K562 (cell line): ENCODE measurements around the gene BCORL1. TPM values are rescaled to one million over a fixed set of nuclear protein-coding genes. Genes with fewer than 3 reads are reported as not detected.

Source experiments
- EP400 ChIP-seq: fragments of 450-650 bp; IDR thresholded peaks from 2 replicates; pipeline ENCODE4 v1.6.1; 2017; ENCODE audit warnings: antibody characterized with exemption, mild to moderate bottlenecking, moderate library complexity
- HDAC2 ChIP-seq: fragments of 450-650 bp; IDR thresholded peaks from 2 replicates; pipeline ENCODE4 v1.6.1; 2016; ENCODE audit warnings: mild to moderate bottlenecking
- KDM4B ChIP-seq, 2 experiments: fragments of 450-650 bp in 1 of 2; sonication (generic) in 1 of 2; IDR thresholded peaks; 2 replicates each; pipeline ENCODE4 v1.6.1; 2016 to 2017; ENCODE audit warnings: borderline replicate concordance in 2 of 2, antibody characterized with exemption in 1 of 2, low read depth in 1 of 2, mild to moderate bottlenecking in 1 of 2
- KLF1 ChIP-seq: fragments of 450-650 bp; IDR thresholded peaks from 2 replicates; pipeline ENCODE4 v1.6.1; 2016; ENCODE audit warnings: missing genetic modification characterization, missing compliant biosample characterization
- NR3C1 ChIP-seq: sonication (generic); formaldehyde crosslinking; IDR thresholded peaks from 2 replicates; pipeline ENCODE4 v1.8.1; 2022; ENCODE audit warnings: missing genetic modification reagents
- PHF21A ChIP-seq: fragments of 450-650 bp; IDR thresholded peaks from 2 replicates; pipeline ENCODE4 v1.6.1; 2017; ENCODE audit warnings: low read depth, borderline replicate concordance
- SRSF7 ChIP-seq: fragments of 200-400 bp; formaldehyde crosslinking; optimal IDR thresholded peaks from 2 replicates; pipeline ENCODE3; 2017; ENCODE audit warnings: mild to moderate bottlenecking, low read depth, low read length
- ZNF274 ChIP-seq: IDR thresholded peaks from 2 replicates; pipeline ENCODE4 v1.6.1; 2011; ENCODE audit warnings: low read depth, mild to moderate bottlenecking, low read length, moderate library complexity, borderline replicate concordance
- polyA plus RNA-seq, 8 experiments: library from polyadenylated mRNA; depleted of rRNA in 4 of 8; stranded (reverse) in 5 of 8; unstranded in 3 of 8; fragments of >200 nt; fragmentation: Nextera tagmentation in 2 of 8; fragmentation: Illumina TruSeq in 1 of 8; extraction: Ambion mirVana in 2 of 8; extraction: Trizol in 1 of 8; gene quantifications; 2 replicates each; pipeline versions ENCODE4 v1.2.1 to v1.2.3, GENCODE V29; 2011 to 2014; ENCODE audit warnings: inconsistent platforms in 1 of 8, missing spikeins in 1 of 8
- total RNA-seq, 7 experiments: library from RNA; depleted of rRNA in 6 of 7; stranded (reverse); fragments of >200 nt in 6 of 7; fragmentation: Illumina TruSeq in 2 of 7; extraction: Trizol in 2 of 7; gene quantifications; 2 replicates each; pipeline versions ENCODE4 v1.2.1 to v1.2.3, GENCODE V29; 2011 to 2021; ENCODE audit warnings: low replicate concordance in 1 of 7
- TF ChIP-seq, protein P1 (sequence below), 2 experiments: fragments of 450-650 bp; formaldehyde crosslinking in 1 of 2; IDR thresholded peaks; 2 replicates each; pipeline versions ENCODE4 v1.4.0 to v1.6.1; 2014 to 2020; ENCODE audit warnings: mild to moderate bottlenecking in 2 of 2, borderline replicate concordance in 1 of 2, low read depth in 1 of 2
- TF ChIP-seq, protein P2 (sequence below): fragments of 200-800 bp; sonication (Bioruptor generic); IDR thresholded peaks from 2 replicates; pipeline ENCODE4 v1.6.1; 2017; ENCODE audit warnings: missing genetic modification characterization, missing compliant biosample characterization
- TF ChIP-seq, protein P3 (sequence below): sonication (generic); formaldehyde crosslinking; IDR thresholded peaks from 2 replicates; pipeline ENCODE4 v1.9.0; 2022; ENCODE audit warnings: mild to moderate bottlenecking, missing genetic modification reagents

Gene BCORL1
- total and polyA plus RNA-seq, 9 of the 15 experiments (the other 6 are each of a cell fraction or from before 2014, with no cell fraction given) = 0.48 to 29.6 (median 2.1) TPM

DNA sequence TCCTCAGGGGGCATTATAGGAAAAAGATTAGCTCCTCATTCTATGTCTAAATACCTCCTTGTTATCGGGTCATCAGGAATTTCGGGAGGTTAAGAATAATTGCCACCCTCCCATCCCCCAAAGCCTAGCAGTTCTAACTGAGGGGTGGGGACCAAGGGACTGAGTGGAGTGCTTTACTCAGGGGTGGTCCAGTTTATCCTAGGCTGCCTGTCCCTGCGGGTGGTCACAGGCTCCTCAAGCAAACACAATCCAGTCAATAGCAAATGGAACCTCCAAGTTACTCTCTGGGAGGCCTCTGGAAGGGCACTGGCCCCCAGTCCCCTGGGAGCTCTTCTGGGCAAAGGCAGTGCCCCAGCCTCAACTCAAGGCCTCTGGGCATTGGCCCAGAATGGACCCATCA, 121.2 kb downstream of the BCORL1 start (continued):
- TF ChIP-seq, protein P1, sequence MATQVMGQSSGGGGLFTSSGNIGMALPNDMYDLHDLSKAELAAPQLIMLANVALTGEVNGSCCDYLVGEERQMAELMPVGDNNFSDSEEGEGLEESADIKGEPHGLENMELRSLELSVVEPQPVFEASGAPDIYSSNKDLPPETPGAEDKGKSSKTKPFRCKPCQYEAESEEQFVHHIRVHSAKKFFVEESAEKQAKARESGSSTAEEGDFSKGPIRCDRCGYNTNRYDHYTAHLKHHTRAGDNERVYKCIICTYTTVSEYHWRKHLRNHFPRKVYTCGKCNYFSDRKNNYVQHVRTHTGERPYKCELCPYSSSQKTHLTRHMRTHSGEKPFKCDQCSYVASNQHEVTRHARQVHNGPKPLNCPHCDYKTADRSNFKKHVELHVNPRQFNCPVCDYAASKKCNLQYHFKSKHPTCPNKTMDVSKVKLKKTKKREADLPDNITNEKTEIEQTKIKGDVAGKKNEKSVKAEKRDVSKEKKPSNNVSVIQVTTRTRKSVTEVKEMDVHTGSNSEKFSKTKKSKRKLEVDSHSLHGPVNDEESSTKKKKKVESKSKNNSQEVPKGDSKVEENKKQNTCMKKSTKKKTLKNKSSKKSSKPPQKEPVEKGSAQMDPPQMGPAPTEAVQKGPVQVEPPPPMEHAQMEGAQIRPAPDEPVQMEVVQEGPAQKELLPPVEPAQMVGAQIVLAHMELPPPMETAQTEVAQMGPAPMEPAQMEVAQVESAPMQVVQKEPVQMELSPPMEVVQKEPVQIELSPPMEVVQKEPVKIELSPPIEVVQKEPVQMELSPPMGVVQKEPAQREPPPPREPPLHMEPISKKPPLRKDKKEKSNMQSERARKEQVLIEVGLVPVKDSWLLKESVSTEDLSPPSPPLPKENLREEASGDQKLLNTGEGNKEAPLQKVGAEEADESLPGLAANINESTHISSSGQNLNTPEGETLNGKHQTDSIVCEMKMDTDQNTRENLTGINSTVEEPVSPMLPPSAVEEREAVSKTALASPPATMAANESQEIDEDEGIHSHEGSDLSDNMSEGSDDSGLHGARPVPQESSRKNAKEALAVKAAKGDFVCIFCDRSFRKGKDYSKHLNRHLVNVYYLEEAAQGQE (IDR thresholded peaks at IDR 0.05; ENCODE audit: borderline replicate concordance) = no peak
- TF ChIP-seq, protein P1 (CRISPR knock-in tag; IDR thresholded peaks at IDR 0.05; ENCODE audit: low read depth) = no peak
- no peak for TF ChIP-seq NR3C1
- TF ChIP-seq, protein P2, sequence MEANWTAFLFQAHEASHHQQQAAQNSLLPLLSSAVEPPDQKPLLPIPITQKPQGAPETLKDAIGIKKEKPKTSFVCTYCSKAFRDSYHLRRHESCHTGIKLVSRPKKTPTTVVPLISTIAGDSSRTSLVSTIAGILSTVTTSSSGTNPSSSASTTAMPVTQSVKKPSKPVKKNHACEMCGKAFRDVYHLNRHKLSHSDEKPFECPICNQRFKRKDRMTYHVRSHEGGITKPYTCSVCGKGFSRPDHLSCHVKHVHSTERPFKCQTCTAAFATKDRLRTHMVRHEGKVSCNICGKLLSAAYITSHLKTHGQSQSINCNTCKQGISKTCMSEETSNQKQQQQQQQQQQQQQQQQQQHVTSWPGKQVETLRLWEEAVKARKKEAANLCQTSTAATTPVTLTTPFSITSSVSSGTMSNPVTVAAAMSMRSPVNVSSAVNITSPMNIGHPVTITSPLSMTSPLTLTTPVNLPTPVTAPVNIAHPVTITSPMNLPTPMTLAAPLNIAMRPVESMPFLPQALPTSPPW = no peak
- no peak for TF ChIP-seq HDAC2
- no peak for TF ChIP-seq ZNF274
- TF ChIP-seq KLF1 (tag) = no peak
- TF ChIP-seq EP400 = no peak
- TF ChIP-seq SRSF7 = no peak
- TF ChIP-seq KDM4B (IDR thresholded peaks at IDR 0.05; ENCODE audit: borderline replicate concordance in 2 of 2, low read depth in 1 of 2) = no peak
- TF ChIP-seq, protein P3, sequence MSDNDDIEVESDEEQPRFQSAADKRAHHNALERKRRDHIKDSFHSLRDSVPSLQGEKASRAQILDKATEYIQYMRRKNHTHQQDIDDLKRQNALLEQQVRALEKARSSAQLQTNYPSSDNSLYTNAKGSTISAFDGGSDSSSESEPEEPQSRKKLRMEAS = no peak
- no peak for TF ChIP-seq PHF21A
- TF ChIP-seq, all 486 proteins: peak for 0
